Activated naive CD4-positive, alpha-beta T cell treated with anti-CD3 and anti-CD28 coated beads for 36 hours (primary cell): ENCODE data around the gene ZNF653. TPM values are rescaled to one million over a fixed set of nuclear protein-coding genes. Genes with fewer than 3 reads are reported as not detected.

Experiments used
- CTCF ChIA-PET: fragments of 350-600 bp; sonication (Branson Sonifier 250); formaldehyde crosslinking; loops from one replicate; lab custom pipeline; 2021; ENCODE audit warnings: antibody characterized with exemption; lab: Charles Lee
- DNase-seq: peaks from one replicate; pipeline ENCODE4 v3.0.0-alpha.2; 2020
- H3K27ac Mint-ChIP-seq: one replicate; pipeline ENCODE4 v1.8.0; 2021; ENCODE audit warnings: mild to moderate bottlenecking, mixed read lengths
- H3K27me3 Mint-ChIP-seq: one replicate; pipeline ENCODE4 v1.8.0; 2021; ENCODE audit warnings: low read depth, mixed read lengths
- H3K36me3 Mint-ChIP-seq: one replicate; pipeline ENCODE4 v1.8.0; 2021; ENCODE audit warnings: low read depth, mixed read lengths
- H3K4me1 Mint-ChIP-seq: one replicate; pipeline ENCODE4 v1.8.0; 2021; ENCODE audit warnings: low read depth, mixed read lengths
- H3K4me3 Mint-ChIP-seq: one replicate; pipeline ENCODE4 v1.8.0; 2021; ENCODE audit warnings: mild to moderate bottlenecking, moderate library complexity, mixed read lengths
- H3K9me3 Mint-ChIP-seq: one replicate; pipeline ENCODE4 v1.8.0; 2021; ENCODE audit warnings: mixed read lengths
- intact Hi-C: fragments of 100-400 bp; cut with micrococcal nuclease; formaldehyde crosslinking; loops from one replicate; pipeline ENCODE4 v1.15.1; 2023
- total RNA-seq, 2 experiments: library from RNA; stranded (reverse); gene quantifications; one replicate each; pipeline ENCODE4 v1.2.3, GENCODE V29; 2021

The ZNF653 gene
- total RNA-seq, 2 experiments from 2014 or later = 6.8 to 7.3 TPM

GRCh38 chr19:11485245-11485837, 20.3 kb downstream of the ZNF653 start:
- Mint-ChIP-seq H3K9me3 (no peaks in the 10 kb centered on the region), H3K27ac (no peak overlapping the region), H3K4me3 (no peak overlapping the region), H3K4me1 (peaks cover 11% of the 10 kb centered on the region), H3K27me3 (peaks cover 14% of the 10 kb centered on the region), H3K36me3 (peaks cover 14% of the 10 kb centered on the region)
- intact Hi-C loops = no loop called here
- CTCF ChIA-PET = interaction anchor here (0.6 to 1.3 kb wide), 5 partner anchors 24 to 158 kb away, joined by 3 to 10 read pairs (median 3); partner anchors contain the start of gene SWSAP1
- no peak for DNase-seq

GRCh38 chr19:11483366-11484111, 22.1 kb downstream of the ZNF653 start:
- intact Hi-C loops = loop anchor here (2.0 to 5.0 kb wide), 4 partner anchors 29 to 347 kb away; no protein-coding TSS in a partner anchor
- no peak overlapping the region for H3K27ac Mint-ChIP-seq

GRCh38 chr19:11482384-11483050, 23.1 kb downstream of the ZNF653 start:
- intact Hi-C loops = loop anchor here (1.0 to 5.0 kb wide), 9 partner anchors 23 to 346 kb away; partner anchors contain the start of genes ODAD3, PRKCSH and ZNF653
- H3K4me3 Mint-ChIP-seq = peak overlapping the region; percentile 72
- H3K27me3 Mint-ChIP-seq = peaks cover 30% of the 10 kb centered on the region
- peak; percentile 90 for DNase-seq
- peaks cover 11% of the 10 kb centered on the region for H3K36me3 Mint-ChIP-seq
- H3K4me1 Mint-ChIP-seq = peaks cover 16% of the 10 kb centered on the region
- no peaks in the 10 kb centered on the region for H3K9me3 Mint-ChIP-seq
- H3K27ac Mint-ChIP-seq = peak overlapping the region; percentile 36
- CTCF ChIA-PET = interaction anchor here (0.6 to 1.9 kb wide), 24 partner anchors 9 to 510 kb away, joined by 3 to 21 read pairs (median 4); partner anchors contain the start of genes SWSAP1 and ZNF440

More at GRCh38 chr19:11483366-11484111, 22.1 kb downstream of the ZNF653 start:
- Mint-ChIP-seq H3K27me3 (peaks cover 21% of the 10 kb centered on the region), H3K4me1 (peaks cover 16% of the 10 kb centered on the region), H3K36me3 (peaks cover 11% of the 10 kb centered on the region), H3K4me3 (no peak overlapping the region), H3K9me3 (no peaks in the 10 kb centered on the region)
- DNase-seq = no peak
- CTCF ChIA-PET = interaction anchor here (0.9 to 1.9 kb wide), 15 partner anchors 10 to 330 kb away, joined by 3 to 21 read pairs (median 4); partner anchors contain the start of genes SWSAP1 and ZNF440

GRCh38 chr19:11481534-11482383, 23.9 kb downstream of the ZNF653 start:
- intact Hi-C loops = loop anchor here (1.0 to 5.0 kb wide), 9 partner anchors 24 to 345 kb away; partner anchors contain the start of genes ODAD3, PRKCSH and ZNF653
- H3K9me3 Mint-ChIP-seq = no peaks in the 10 kb centered on the region
- CTCF ChIA-PET = interaction anchor here (0.6 to 1.9 kb wide), 18 partner anchors 14 to 509 kb away, joined by 3 to 21 read pairs (median 4); no protein-coding TSS in a partner anchor
- DNase-seq = peak; percentile 86
- H3K4me3 Mint-ChIP-seq = peak overlapping the region; percentile 72
- no peak overlapping the region for H3K27ac Mint-ChIP-seq
- H3K4me1 Mint-ChIP-seq = peaks cover 16% of the 10 kb centered on the region
- H3K36me3 Mint-ChIP-seq = peaks cover 7% of the 10 kb centered on the region
- peaks cover 30% of the 10 kb centered on the region for H3K27me3 Mint-ChIP-seq

GRCh38 chr19:11480715-11481533, 24.7 kb downstream of the ZNF653 start, which contains the start of gene ELAVL3:
Gene ELAVL3, minus strand, starts transcription at chr19:11481046. Its CDS starts 438 bp downstream, at chr19:11480608.
- Mint-ChIP-seq H3K36me3 (peaks cover 7% of the 10 kb centered on the region), H3K27me3 (peaks cover 30% of the 10 kb centered on the region), H3K4me1 (peaks cover 16% of the 10 kb centered on the region), H3K4me3 (peak within 1 kb of the TSS; percentile 72), H3K9me3 (no peaks in the 10 kb centered on the region), H3K27ac (no peak within 1 kb of the TSS)
- CTCF ChIA-PET = no interaction called here
- DNase-seq = no peak
- intact Hi-C loops = loop anchor here (5.0 kb wide), 1 partner anchor 106 kb away; no protein-coding TSS in a partner anchor

GRCh38 chr19:11479898-11480714, 25.5 kb downstream of the ZNF653 start:
- CTCF ChIA-PET = no interaction called here
- intact Hi-C loops = loop anchor here (5.0 kb wide), 1 partner anchor 107 kb away; no protein-coding TSS in a partner anchor

GRCh38 chr19:11479090-11479897, 26.3 kb downstream of the ZNF653 start:
- H3K9me3 Mint-ChIP-seq = no peaks in the 10 kb centered on the region

More at GRCh38 chr19:11479898-11480714, 25.5 kb downstream of the ZNF653 start:
- Mint-ChIP-seq H3K27ac (no peak overlapping the region), H3K4me1 (peaks cover 16% of the 10 kb centered on the region), H3K27me3 (peaks cover 30% of the 10 kb centered on the region), H3K36me3 (peaks cover 7% of the 10 kb centered on the region), H3K9me3 (no peaks in the 10 kb centered on the region), H3K4me3 (no peak overlapping the region)
- no peak for DNase-seq

GRCh38 chr19:11478167-11479089, 27.2 kb downstream of the ZNF653 start:
- peaks cover 16% of the 10 kb centered on the region for H3K4me1 Mint-ChIP-seq
- H3K4me3 Mint-ChIP-seq = no peak overlapping the region
- intact Hi-C loops = no loop called here
- no peaks in the 10 kb centered on the region for H3K9me3 Mint-ChIP-seq
- H3K27me3 Mint-ChIP-seq = peaks cover 28% of the 10 kb centered on the region
- no peak overlapping the region for H3K27ac Mint-ChIP-seq
- H3K36me3 Mint-ChIP-seq = peaks cover 3% of the 10 kb centered on the region
- CTCF ChIA-PET = no interaction called here
- no peak for DNase-seq

More at GRCh38 chr19:11479090-11479897, 26.3 kb downstream of the ZNF653 start:
- no peak overlapping the region for H3K4me3 Mint-ChIP-seq
- peaks cover 7% of the 10 kb centered on the region for H3K36me3 Mint-ChIP-seq
- peaks cover 16% of the 10 kb centered on the region for H3K4me1 Mint-ChIP-seq
- CTCF ChIA-PET = no interaction called here
- intact Hi-C loops = no loop called here
- peaks cover 30% of the 10 kb centered on the region for H3K27me3 Mint-ChIP-seq
- DNase-seq = peak; percentile 35
- no peak overlapping the region for H3K27ac Mint-ChIP-seq

- intact Hi-C loops = no loop called here
- Mint-ChIP-seq H3K4me3 (no peak overlapping the region), H3K27me3 (peaks cover 20% of the 10 kb centered on the region), H3K36me3 (no peaks in the 10 kb centered on the region), H3K4me1 (peaks cover 5% of the 10 kb centered on the region), H3K27ac (no peak overlapping the region), H3K9me3 (no peaks in the 10 kb centered on the region)
- DNase-seq = no peak
- CTCF ChIA-PET = no interaction called here
These were observed 29.8 kb downstream of the ZNF653 start for GRCh38 chr19:11475861-11476260.
